GM23248 (cell line): ENCODE measurements around the gene RBM17. TPM values are rescaled to one million over a fixed set of nuclear protein-coding genes. Genes with fewer than 3 reads are reported as not detected.

ENCODE experiments used
- DNase-seq: peaks from one replicate; pipeline ENCODE4 v3.0.0-alpha.2; 2015
- H2AFZ ChIP-seq: fragments of 200-600 bp; sonication (generic); 2 replicates; pipeline ENCODE4 v1.6.1; 2016; ENCODE audit warnings: antibody characterized with exemption
- H3F3A ChIP-seq: fragments of 200-600 bp; sonication (generic); 2 replicates; pipeline ENCODE4 v1.6.1; 2016; ENCODE audit warnings: mild to moderate bottlenecking, antibody characterized with exemption, mixed run types; ENCODE audit not compliant: insufficient read depth
- H3K27ac ChIP-seq: fragments of 200-600 bp; sonication (generic); 2 replicates; pipeline ENCODE4 v1.5.1; 2016; ENCODE audit warnings: mild to moderate bottlenecking
- H3K27me3 ChIP-seq: fragments of 200-600 bp; sonication (generic); replicated peaks from 2 replicates; pipeline ENCODE4 v1.6.1; 2016; ENCODE audit warnings: mild to moderate bottlenecking; ENCODE audit not compliant: insufficient read depth
- H3K36me3 ChIP-seq: fragments of 200-600 bp; sonication (generic); 2 replicates; pipeline ENCODE4 v1.6.1; 2016; ENCODE audit warnings: low read depth, mild to moderate bottlenecking
- H3K4me1 ChIP-seq: fragments of 200-600 bp; sonication (generic); 2 replicates; pipeline ENCODE4 v1.6.1; 2016; ENCODE audit warnings: mild to moderate bottlenecking; ENCODE audit not compliant: insufficient read depth
- H3K4me2 ChIP-seq: fragments of 200-600 bp; sonication (generic); one replicate; pipeline ENCODE4 v1.6.1; 2016; ENCODE audit warnings: mild to moderate bottlenecking; ENCODE audit not compliant: unreplicated experiment
- H3K4me3 ChIP-seq: fragments of 200-600 bp; sonication (generic); 2 replicates; pipeline ENCODE4 v1.5.1; 2016; ENCODE audit warnings: mild to moderate bottlenecking
- H3K79me2 ChIP-seq: fragments of 200-600 bp; sonication (generic); 2 replicates; pipeline ENCODE4 v1.6.1; 2016; ENCODE audit warnings: mild to moderate bottlenecking; ENCODE audit not compliant: insufficient read depth
- H3K9ac ChIP-seq: fragments of 200-600 bp; sonication (generic); 2 replicates; pipeline ENCODE4 v1.6.1; 2016; ENCODE audit warnings: mild to moderate bottlenecking
- H3K9me2 ChIP-seq: fragments of 200-600 bp; sonication (generic); 2 replicates; pipeline ENCODE4 v1.6.1; 2016; ENCODE audit warnings: mixed run types, mild to moderate bottlenecking, moderate library complexity; ENCODE audit not compliant: insufficient read depth
- H3K9me3 ChIP-seq: fragments of 200-600 bp; sonication (generic); one replicate; pipeline ENCODE4 v1.6.1; 2017; ENCODE audit warnings: low read depth
- H4K20me1 ChIP-seq: fragments of 200-600 bp; sonication (generic); 2 replicates; pipeline ENCODE4 v1.6.0; 2016; ENCODE audit not compliant: insufficient read depth
- EZH2 ChIP-seq: fragments of 200-600 bp; sonication (generic); IDR thresholded peaks from 2 replicates; pipeline ENCODE4 v1.6.1; 2018; ENCODE audit warnings: antibody characterized with exemption, mild to moderate bottlenecking; ENCODE audit not compliant: insufficient read depth, poor library complexity, severe bottlenecking
- EZH2phosphoT487 ChIP-seq: fragments of 200-600 bp; sonication (generic); IDR thresholded peaks from 2 replicates; pipeline ENCODE4 v1.6.1; 2018; ENCODE audit warnings: antibody characterized with exemption, moderate library complexity, mild to moderate bottlenecking, low read depth; ENCODE audit not compliant: insufficient read depth
- WGBS, 2 experiments: methylation state at CpG; one replicate each; pipeline ENCODE4 v1.1.6; 2015 to 2017; ENCODE audit warnings: low lambda C conversion rate in 2 of 2, low coverage in 1 of 2; ENCODE audit errors: missing lambda C conversion rate in 2 of 2; 5-methylcytosine and 5-hydroxymethylcytosine counted together
- in situ Hi-C: fragments of 300-500 bp; cut with MboI; formaldehyde crosslinking; loops from 2 replicates; pipeline ENCODE4 v1.15.0; 2020
- polyA plus RNA-seq: library from polyadenylated mRNA; unstranded; fragments of >200 nt; fragmentation: Nextera tagmentation; extraction: Ambion mirVana; gene quantifications from 2 replicates; pipeline ENCODE4 v1.2.1, GENCODE V29; 2016
- total RNA-seq: library from RNA; depleted of rRNA; stranded (reverse); fragments of >200 nt; shearing (Covaris generic); gene quantifications from 2 replicates; pipeline ENCODE4 v1.2.3, GENCODE V29; 2014

The RBM17 gene
- total and polyA plus RNA-seq, 2 experiments from 2014 or later = 24.1 to 99.9 TPM

- in situ Hi-C loops = no loop called here
- no peaks in the 10 kb centered on the region for H3F3A ChIP-seq
- no peaks in the 10 kb centered on the region for H3K4me1 ChIP-seq
- H3K79me2 ChIP-seq = no peaks in the 10 kb centered on the region
- 89 to 92% methylated on average over 17 of the region's 17 CpGs for WGBS, 2 experiments
- H3K4me3 ChIP-seq = no peak overlapping the region
- H3K36me3 ChIP-seq = no peaks in the 10 kb centered on the region
- no peak overlapping the region for H2AFZ ChIP-seq
- DNase-seq = no peak
- no peak overlapping the region for H3K27ac ChIP-seq
- no peaks in the 10 kb centered on the region for H3K9me3 ChIP-seq
- peaks cover 17% of the 10 kb centered on the region; the same call in 1 of the 2 replicates for H3K27me3 ChIP-seq
- H4K20me1 ChIP-seq = no peaks in the 10 kb centered on the region
- TF ChIP-seq EZH2phosphoT487 (no peak), EZH2 (no peak)
- no peak overlapping the region for H3K4me2 ChIP-seq
- no peak overlapping the region for H3K9ac ChIP-seq
- no peaks in the 10 kb centered on the region for H3K9me2 ChIP-seq
Measured at GRCh38 chr10:6052247-6053221, 36.3 kb upstream of the RBM17 start.

DNA sequence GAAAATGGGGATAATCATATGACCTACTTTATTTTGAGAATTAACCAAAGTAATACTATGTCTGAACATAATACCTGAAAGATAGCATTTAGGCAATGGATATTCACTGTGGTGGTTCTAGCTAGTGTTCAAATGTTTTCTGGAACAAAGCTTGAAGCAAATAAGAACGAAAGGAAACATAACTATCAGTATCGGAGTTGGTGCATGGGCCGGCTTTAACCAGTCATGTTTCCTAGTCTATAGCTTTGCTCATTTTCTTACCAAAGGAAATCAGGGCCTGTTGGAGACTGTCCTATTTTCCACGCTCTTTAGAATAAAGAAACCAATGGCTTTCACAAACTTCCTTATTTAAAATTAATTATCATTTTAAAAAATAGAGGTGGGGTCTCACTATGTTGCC, 35.5 kb upstream of the RBM17 start:
- Histone ChIP-seq H4K20me1 (no peaks in the 10 kb centered on the region), H3F3A (no peaks in the 10 kb centered on the region), H3K79me2 (no peaks in the 10 kb centered on the region), H3K9me3 (no peaks in the 10 kb centered on the region), H2AFZ (no peak overlapping the region), H3K4me3 (no peak overlapping the region), H3K27ac (no peak overlapping the region), H3K9me2 (no peaks in the 10 kb centered on the region), H3K27me3 (peaks cover 24% of the 10 kb centered on the region), H3K9ac (no peak overlapping the region), H3K4me2 (no peak overlapping the region), H3K36me3 (no peaks in the 10 kb centered on the region), H3K4me1 (no peaks in the 10 kb centered on the region)
- in situ Hi-C loops = no loop called here
- DNase-seq = no peak
- 80 to 81% methylated on average over 4 of the region's 4 CpGs for WGBS, 2 experiments
- TF ChIP-seq EZH2phosphoT487 (no peak), EZH2 (no peak)

- no peaks in the 10 kb centered on the region for H3K79me2 ChIP-seq
- H3K9ac ChIP-seq = no peak overlapping the region
- H4K20me1 ChIP-seq = no peaks in the 10 kb centered on the region
- no peaks in the 10 kb centered on the region for H3K4me1 ChIP-seq
- no peaks in the 10 kb centered on the region for H3F3A ChIP-seq
- H3K4me3 ChIP-seq = no peak overlapping the region
- no peaks in the 10 kb centered on the region for H3K9me3 ChIP-seq
- H3K27me3 ChIP-seq = peaks cover 32% of the 10 kb centered on the region
- H3K4me2 ChIP-seq = no peak overlapping the region
- no peaks in the 10 kb centered on the region for H3K9me2 ChIP-seq
- 74 to 83% methylated on average over 15 to 18 of the region's 18 CpGs for WGBS, 2 experiments
- DNase-seq = no peak
- H3K27ac ChIP-seq = no peak overlapping the region
- in situ Hi-C loops = no loop called here
- H3K36me3 ChIP-seq = no peaks in the 10 kb centered on the region
- no peak overlapping the region for H2AFZ ChIP-seq
- TF ChIP-seq EZH2phosphoT487 (no peak), EZH2 (no peak)
Measured at GRCh38 chr10:6053816-6054631, 34.8 kb upstream of the RBM17 start.

- Histone ChIP-seq H3K4me2 (no peak overlapping the region), H3K27ac (no peak overlapping the region), H3K79me2 (no peaks in the 10 kb centered on the region), H4K20me1 (no peaks in the 10 kb centered on the region), H2AFZ (no peak overlapping the region), H3K9me3 (no peaks in the 10 kb centered on the region), H3K36me3 (no peaks in the 10 kb centered on the region), H3F3A (no peaks in the 10 kb centered on the region), H3K9ac (no peak overlapping the region), H3K27me3 (peaks cover 39% of the 10 kb centered on the region), H3K4me3 (no peak overlapping the region), H3K4me1 (no peaks in the 10 kb centered on the region), H3K9me2 (no peaks in the 10 kb centered on the region)
- DNase-seq = no peak
- 80% methylated on average over 5 of the region's 5 CpGs for WGBS, 2 experiments
- in situ Hi-C loops = no loop called here
- TF ChIP-seq EZH2 (no peak), EZH2phosphoT487 (no peak)
Measured at GRCh38 chr10:6054884-6055283, 34.0 kb upstream of the RBM17 start.
